Cerebellar nuclear complex (tissue), 1 donor: ENCODE results near the gene ARTN.

Experiments used
- DNase-seq, 2 experiments: peaks; one replicate each; lab custom pipeline; 2025; lab: John Stamatoyannopoulos, UW

Gene ARTN

GRCh38 chr1:43970911-43971310, 37.3 kb downstream of the ARTN start:
- DNase-seq, result no peak

GRCh38 chr1:43971336-43971980, 37.9 kb downstream of the ARTN start:
- no peak for DNase-seq

- DNase-seq, result no peak
Observed at GRCh38 chr1:43973981-43974442, 40.4 kb downstream of the ARTN start.

GRCh38 chr1:43974443-43975248, 41.0 kb downstream of the ARTN start, which contains the start of gene ATP6V0B:
TSS of gene ATP6V0B (plus strand) at chr1:43974960. CDS start at chr1:43975041, 81 bp downstream.
- DNase-seq, result peak; percentile 62 to 85

- no peak for DNase-seq
Observed at GRCh38 chr1:43975249-43975961, 41.8 kb downstream of the ARTN start.

GRCh38 chr1:43976045-43976444, 42.4 kb downstream of the ARTN start:
- DNase-seq, result no peak

- no peak for DNase-seq
Observed at GRCh38 chr1:43976890-43977289, 43.3 kb downstream of the ARTN start.

- no peak for DNase-seq
Observed at GRCh38 chr1:43977376-43978263, 44.0 kb downstream of the ARTN start.

- no peak for DNase-seq
Observed at GRCh38 chr1:43978264-43978550, 44.6 kb downstream of the ARTN start.

GRCh38 chr1:43978551-43979260, 45.1 kb downstream of the ARTN start, which contains the start of gene B4GALT2:
TSS of gene B4GALT2 (plus strand) at chr1:43979210. CDS start at chr1:43981161, 1,951 bp downstream.
- no peak for DNase-seq

- DNase-seq, result no peak
Observed at GRCh38 chr1:43979261-43979527, 45.6 kb downstream of the ARTN start.

- no peak for DNase-seq
Observed at GRCh38 chr1:43979528-43980254, 46.1 kb downstream of the ARTN start.

GRCh38 chr1:43980255-43981134, 46.9 kb downstream of the ARTN start:
- DNase-seq, result no peak

GRCh38 chr1:43981135-43981491, 47.5 kb downstream of the ARTN start:
- no peak for DNase-seq

GRCh38 chr1:43981636-43982035, 48.0 kb downstream of the ARTN start:
- no peak for DNase-seq

- DNase-seq, result no peak
Observed at GRCh38 chr1:43982241-43982640, 48.6 kb downstream of the ARTN start.

GRCh38 chr1:43982808-43983207, 49.2 kb downstream of the ARTN start:
- no peak for DNase-seq

- no peak for DNase-seq
Observed at GRCh38 chr1:43983253-43983899, 49.8 kb downstream of the ARTN start.

- no peak for DNase-seq
Observed at GRCh38 chr1:43984855-43985254, 51.3 kb downstream of the ARTN start.
